ENCODE results near the gene TLL2. TPM values are rescaled to one million over a fixed set of nuclear protein-coding genes. Genes with fewer than 3 reads are reported as not detected.

The TLL2 gene
- total and polyA plus RNA-seq, 2 of the 4 experiments (the other 2 are of a cell fraction) = under 0.01 to 0.05 TPM

DNA sequence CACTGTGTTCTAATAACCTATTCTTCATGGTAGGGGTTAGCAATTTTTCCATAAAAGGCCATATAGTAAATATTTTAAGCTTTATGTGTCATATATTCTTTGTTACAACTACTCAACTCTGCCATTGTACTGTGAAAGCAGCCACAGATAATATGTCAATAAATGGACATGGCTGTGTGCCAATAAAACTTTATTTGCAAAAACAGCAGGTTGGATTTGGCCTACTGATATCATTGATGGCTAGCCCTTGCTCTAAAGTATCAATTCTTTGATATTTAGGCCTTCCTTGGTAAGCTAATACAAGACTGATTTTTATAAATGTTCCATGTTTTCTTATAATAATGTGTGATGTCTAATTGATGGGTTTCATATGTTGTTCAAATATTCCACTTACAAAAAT is 77.7 kb downstream of the TLL2 start:
- H4K20me1 ChIP-seq (ENCODE audit: insufficient read depth, low read length) = no peaks in the 10 kb centered on the region
- no peaks in the 10 kb centered on the region for H3K79me1 ChIP-seq (ENCODE audit: low read depth in 1 of 2, low read length in 2 of 2)
- ChIA-PET POLR2A (ENCODE audit: unreplicated experiment) (no interaction called here), CTCF (no interaction called here)
- no peaks in the 10 kb centered on the region for H3K27me3 ChIP-seq (ENCODE audit: control insufficient read depth, insufficient read depth, low read length)
- H2AK9ac ChIP-seq (replicated peaks; ENCODE audit: low read depth, low read length, poor library complexity) = no peak overlapping the region
- H3K9ac ChIP-seq (ENCODE audit: low read depth, low read length) = no peak overlapping the region
- intact Hi-C loops (cut with micrococcal nuclease) (no loop called here), dilution Hi-C loops (cut with HindIII; ENCODE audit: low sequenced_read_pairs, unreplicated experiment) (no loop called here), in situ Hi-C loops (cut with MboI; ENCODE audit: low sequenced_read_pairs) (no loop called here)
- H2BK20ac ChIP-seq (ENCODE audit: low read depth, low read length) = no peak overlapping the region
- H3K36me3 ChIP-seq (ENCODE audit: control insufficient read depth, insufficient read depth, low read length) = no peaks in the 10 kb centered on the region
- no peak for ATAC-seq (ENCODE audit: low read depth)
- H3K18ac ChIP-seq (ENCODE audit: low read depth, low read length) = no peak overlapping the region
- no peak overlapping the region for H3K27ac ChIP-seq (ENCODE audit: insufficient read depth, low read length)
- no peaks in the 10 kb centered on the region for H3K9me3 ChIP-seq (ENCODE audit: control insufficient read depth, insufficient read depth, low read length)
- no peak overlapping the region for H2BK15ac ChIP-seq (ENCODE audit: low read depth, low read length)
- H2BK5ac ChIP-seq (ENCODE audit: low read depth, low read length, poor library complexity, severe bottlenecking) = no peak overlapping the region
- H2AFZ ChIP-seq (replicated peaks; ENCODE audit: low read length, poor library complexity) = no peak overlapping the region
- no peak overlapping the region for H3K56ac ChIP-seq (ENCODE audit: extremely low read depth, insufficient read depth, low read length)
- H3K4ac ChIP-seq (ENCODE audit: low read depth, low read length) = no peak overlapping the region
- H2AK5ac ChIP-seq (ENCODE audit: low read depth, low read length) = no peak overlapping the region
- H3K4me2 ChIP-seq (ENCODE audit: low read depth, low read length) = no peak overlapping the region
- no peak overlapping the region for H2BK120ac ChIP-seq (ENCODE audit: low read depth, low read length)
- TF ChIP-seq SMC3 (IDR thresholded peaks at IDR 0.05; ENCODE audit: low read depth, low read length) = no peak
- no peak for TF ChIP-seq RAD21 (IDR thresholded peaks at IDR 0.05; ENCODE audit: low read length)
- TF ChIP-seq, protein P1, sequence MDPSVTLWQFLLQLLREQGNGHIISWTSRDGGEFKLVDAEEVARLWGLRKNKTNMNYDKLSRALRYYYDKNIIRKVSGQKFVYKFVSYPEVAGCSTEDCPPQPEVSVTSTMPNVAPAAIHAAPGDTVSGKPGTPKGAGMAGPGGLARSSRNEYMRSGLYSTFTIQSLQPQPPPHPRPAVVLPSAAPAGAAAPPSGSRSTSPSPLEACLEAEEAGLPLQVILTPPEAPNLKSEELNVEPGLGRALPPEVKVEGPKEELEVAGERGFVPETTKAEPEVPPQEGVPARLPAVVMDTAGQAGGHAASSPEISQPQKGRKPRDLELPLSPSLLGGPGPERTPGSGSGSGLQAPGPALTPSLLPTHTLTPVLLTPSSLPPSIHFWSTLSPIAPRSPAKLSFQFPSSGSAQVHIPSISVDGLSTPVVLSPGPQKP (IDR thresholded peaks at IDR 0.05; ENCODE audit: borderline replicate concordance, low read depth, low read length) = no peak
- TF ChIP-seq MXI1 (IDR thresholded peaks at IDR 0.05; ENCODE audit: borderline replicate concordance, low read depth, low read length) = no peak
- TF ChIP-seq CHD1 (IDR thresholded peaks at IDR 0.05; ENCODE audit: low read depth, low read length) = no peak
- TF ChIP-seq NFE2L2 (IDR thresholded peaks at IDR 0.05; ENCODE audit: low read depth, low read length) = no peak
- no peak for TF ChIP-seq BHLHE40 (IDR thresholded peaks at IDR 0.05; ENCODE audit: low read depth, low read length)
- no peak for TF ChIP-seq RFX5 (IDR thresholded peaks at IDR 0.05; ENCODE audit: low read depth, low read length)
- no peak for TF ChIP-seq MAZ (IDR thresholded peaks at IDR 0.05; ENCODE audit: borderline replicate concordance, low read depth, low read length)
- TF ChIP-seq, protein P2, sequence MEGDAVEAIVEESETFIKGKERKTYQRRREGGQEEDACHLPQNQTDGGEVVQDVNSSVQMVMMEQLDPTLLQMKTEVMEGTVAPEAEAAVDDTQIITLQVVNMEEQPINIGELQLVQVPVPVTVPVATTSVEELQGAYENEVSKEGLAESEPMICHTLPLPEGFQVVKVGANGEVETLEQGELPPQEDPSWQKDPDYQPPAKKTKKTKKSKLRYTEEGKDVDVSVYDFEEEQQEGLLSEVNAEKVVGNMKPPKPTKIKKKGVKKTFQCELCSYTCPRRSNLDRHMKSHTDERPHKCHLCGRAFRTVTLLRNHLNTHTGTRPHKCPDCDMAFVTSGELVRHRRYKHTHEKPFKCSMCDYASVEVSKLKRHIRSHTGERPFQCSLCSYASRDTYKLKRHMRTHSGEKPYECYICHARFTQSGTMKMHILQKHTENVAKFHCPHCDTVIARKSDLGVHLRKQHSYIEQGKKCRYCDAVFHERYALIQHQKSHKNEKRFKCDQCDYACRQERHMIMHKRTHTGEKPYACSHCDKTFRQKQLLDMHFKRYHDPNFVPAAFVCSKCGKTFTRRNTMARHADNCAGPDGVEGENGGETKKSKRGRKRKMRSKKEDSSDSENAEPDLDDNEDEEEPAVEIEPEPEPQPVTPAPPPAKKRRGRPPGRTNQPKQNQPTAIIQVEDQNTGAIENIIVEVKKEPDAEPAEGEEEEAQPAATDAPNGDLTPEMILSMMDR (conservative IDR thresholded peaks at IDR 0.05; ENCODE audit: low read depth, low read length) = no peak
- no peak for TF ChIP-seq RCOR1 (IDR thresholded peaks at IDR 0.05; ENCODE audit: insufficient replicate concordance, low read length)
- TF ChIP-seq, protein P3, sequence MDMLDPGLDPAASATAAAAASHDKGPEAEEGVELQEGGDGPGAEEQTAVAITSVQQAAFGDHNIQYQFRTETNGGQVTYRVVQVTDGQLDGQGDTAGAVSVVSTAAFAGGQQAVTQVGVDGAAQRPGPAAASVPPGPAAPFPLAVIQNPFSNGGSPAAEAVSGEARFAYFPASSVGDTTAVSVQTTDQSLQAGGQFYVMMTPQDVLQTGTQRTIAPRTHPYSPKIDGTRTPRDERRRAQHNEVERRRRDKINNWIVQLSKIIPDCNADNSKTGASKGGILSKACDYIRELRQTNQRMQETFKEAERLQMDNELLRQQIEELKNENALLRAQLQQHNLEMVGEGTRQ (IDR thresholded peaks at IDR 0.05; ENCODE audit: low read depth, low read length) = no peak
- TF ChIP-seq CEBPB (IDR thresholded peaks at IDR 0.05; ENCODE audit: low read depth, low read length) = no peak
- no peak for TF ChIP-seq POLR2A (IDR thresholded peaks at IDR 0.05; ENCODE audit: low read depth, low read length)
- no peak for TF ChIP-seq FOS (IDR thresholded peaks at IDR 0.05; ENCODE audit: low read depth, low read length)
- TF ChIP-seq MAFK (IDR thresholded peaks at IDR 0.05; ENCODE audit: low read depth, low read length) = no peak
- no peaks in the 10 kb centered on the region for H3K4me1 ChIP-seq (ENCODE audit: control insufficient read depth, insufficient read depth, low read length)
- H3K9me1 ChIP-seq (ENCODE audit: insufficient read depth, low read length) = no peaks in the 10 kb centered on the region
- no peak overlapping the region for H3K23ac ChIP-seq (ENCODE audit: low read depth, low read length)
- no peak overlapping the region for H4K91ac ChIP-seq (ENCODE audit: insufficient read depth, low read depth, low read length)
- DNase-seq = no peak
- no peak overlapping the region for H4K8ac ChIP-seq (ENCODE audit: low read depth in 2 of 2, low read length in 2 of 2)
- H4K5ac ChIP-seq (ENCODE audit: low read depth, low read length) = no peak overlapping the region
- no peak overlapping the region for H3K14ac ChIP-seq (replicated peaks; ENCODE audit: low read depth, low read length)
- no TSS peak for BruUV-seq (replicated peaks)
- no peak overlapping the region for H3K4me3 ChIP-seq (ENCODE audit: insufficient read depth, low read depth, low read length)
